Uterus (tissue), 2 donors: Measurements from ENCODE around the gene SLC7A1.

Experiments used
- CTCF ChIP-seq, 4 experiments: fragments of 200-600 bp in 2 of 4; fragments of 450-650 bp in 2 of 4; sonication (generic) in 2 of 4; IDR thresholded peaks; one replicate each; pipeline ENCODE4 v1.5.1; 2016 to 2019; ENCODE audit warnings: antibody characterized with exemption in 4 of 4, mild to moderate bottlenecking in 2 of 4, moderate library complexity in 1 of 4
- POLR2A ChIP-seq, 2 donors: fragments of 450-650 bp; IDR thresholded peaks; one replicate each; pipeline ENCODE4 v1.6.1; 2016; ENCODE audit warnings: antibody characterized with exemption in 2 of 2, mild to moderate bottlenecking in 1 of 2, moderate library complexity in 1 of 2

DNA sequence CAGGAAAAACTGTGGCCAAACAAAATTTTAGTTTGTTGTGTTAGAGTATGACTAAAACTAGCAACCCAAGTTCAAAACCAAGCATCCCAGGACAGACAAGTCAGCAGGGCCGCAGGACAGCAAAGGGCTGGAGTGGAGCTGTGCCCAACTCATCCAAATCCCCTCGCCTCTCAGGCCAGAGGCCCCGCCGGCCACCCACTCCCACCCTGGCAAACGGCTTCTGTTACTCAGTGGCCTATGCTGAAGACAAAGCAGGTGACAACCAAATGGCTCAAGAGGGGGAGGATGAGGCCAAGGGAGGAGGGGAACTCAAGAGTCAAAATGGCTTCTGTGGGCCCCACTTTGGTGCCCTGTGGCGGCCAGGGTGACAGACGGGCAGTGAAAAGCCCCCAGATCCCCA lies 69.7 kb downstream of the SLC7A1 start:
- TF ChIP-seq POLR2A (IDR thresholded peaks at IDR 0.05), result no peak
- TF ChIP-seq CTCF (IDR thresholded peaks at IDR 0.05), result no peak
